Measurements from ENCODE around the gene ZNF341.

Gene ZNF341

GRCh38 chr20:33713865-33714367, 17.9 kb upstream of the ZNF341 start:
- Histone ChIP-seq H3K9me3 (replicated peaks in 1 of 2; ENCODE audit: control insufficient read depth in 2 of 2, insufficient read depth in 1 of 2, low read depth in 1 of 2, low read length in 2 of 2) (no peaks in the 10 kb centered on the region), H3K14ac (ENCODE audit: low read length) (no peak overlapping the region), H2BK15ac (ENCODE audit: low read length) (no peak overlapping the region), H3K4me2 (ENCODE audit: insufficient read depth, low read length, poor library complexity, severe bottlenecking) (no peak overlapping the region), H3K27me3 (ENCODE audit: control insufficient read depth in 3 of 3, insufficient read depth in 3 of 3, low read depth in 1 of 3, low read length in 3 of 3) (peaks cover 0 to 19% (median 0%) of the 10 kb centered on the region in 3 experiments), H3K36me3 (replicated peaks in 1 of 2; ENCODE audit: control insufficient read depth in 2 of 2, insufficient read depth in 2 of 2, low read length in 2 of 2) (no peaks in the 10 kb centered on the region), H3K4ac (ENCODE audit: low read length) (no peak overlapping the region), H2BK5ac (ENCODE audit: low read length) (no peak overlapping the region), H3K23ac (ENCODE audit: low read depth, low read length, poor library complexity) (no peak overlapping the region), H3K27ac (replicated peaks; ENCODE audit: low read length) (no peak overlapping the region), H3K79me1 (ENCODE audit: low read depth, low read length) (no peaks in the 10 kb centered on the region), H4K8ac (ENCODE audit: low read depth, low read length) (no peak overlapping the region), H2AFZ (ENCODE audit: low read length) (no peak overlapping the region), H2AK5ac (ENCODE audit: low read depth, low read length) (no peak overlapping the region), H4K91ac (ENCODE audit: low read depth, low read length, poor library complexity) (no peak overlapping the region), H3K4me1 (ENCODE audit: control insufficient read depth in 2 of 2, insufficient read depth in 1 of 2, low read depth in 1 of 2, low read length in 2 of 2) (no peaks in the 10 kb centered on the region), H3K18ac (ENCODE audit: low read length) (no peak overlapping the region), H2BK120ac (ENCODE audit: low read depth, low read length) (no peak overlapping the region), H3K9ac (ENCODE audit: low read depth, low read length, poor library complexity) (no peak overlapping the region), H3K4me3 (ENCODE audit: low read length in 2 of 2) (no peak overlapping the region), H2BK12ac (ENCODE audit: low read length) (peak overlapping the region; percentile 7)
- whole genome bisulfite sequencing, 2 donors (ENCODE audit: extremely low coverage in 2 of 2, insufficient read length in 2 of 2, insufficient replicate concordance in 1 of 2) = no CpG with 5 or more reads among the region's 10 CpGs
- DNase-seq (ENCODE audit: low spot score) = no peak

GRCh38 chr20:33716498-33716897, 15.3 kb upstream of the ZNF341 start:
- H3K9ac ChIP-seq (ENCODE audit: low read depth, low read length, poor library complexity) = no peak overlapping the region
- H3K4ac ChIP-seq (ENCODE audit: low read length) = no peak overlapping the region
- no peak overlapping the region for H3K23ac ChIP-seq (ENCODE audit: low read depth, low read length, poor library complexity)
- H2BK5ac ChIP-seq (ENCODE audit: low read length) = no peak overlapping the region
- H3K79me1 ChIP-seq (ENCODE audit: low read depth, low read length) = no peaks in the 10 kb centered on the region
- H3K4me3 ChIP-seq (ENCODE audit: low read length in 2 of 2) = no peak overlapping the region
- no peak overlapping the region for H3K14ac ChIP-seq (ENCODE audit: low read length)
- H3K4me2 ChIP-seq (ENCODE audit: insufficient read depth, low read length, poor library complexity, severe bottlenecking) = no peak overlapping the region
- H3K4me1 ChIP-seq (ENCODE audit: control insufficient read depth in 2 of 2, insufficient read depth in 1 of 2, low read depth in 1 of 2, low read length in 2 of 2) = peaks cover 0 to 2% of the 10 kb centered on the region in 2 donors
- H2BK15ac ChIP-seq (ENCODE audit: low read length) = no peak overlapping the region
- no peak overlapping the region for H2AFZ ChIP-seq (ENCODE audit: low read length)
- no peaks in the 10 kb centered on the region for H3K36me3 ChIP-seq (replicated peaks in 1 of 2; ENCODE audit: control insufficient read depth in 2 of 2, insufficient read depth in 2 of 2, low read length in 2 of 2)
- H3K27me3 ChIP-seq (ENCODE audit: control insufficient read depth in 3 of 3, insufficient read depth in 3 of 3, low read depth in 1 of 3, low read length in 3 of 3) = peaks cover 0 to 8% (median 0%) of the 10 kb centered on the region in 3 experiments
- WGBS, 2 donors (ENCODE audit: extremely low coverage in 2 of 2, insufficient read length in 2 of 2, insufficient replicate concordance in 1 of 2) = no CpG with 5 or more reads among the region's 2 CpGs
- H3K9me3 ChIP-seq (replicated peaks in 1 of 2; ENCODE audit: control insufficient read depth in 2 of 2, insufficient read depth in 1 of 2, low read depth in 1 of 2, low read length in 2 of 2) = no peaks in the 10 kb centered on the region
- no peak overlapping the region for H3K18ac ChIP-seq (ENCODE audit: low read length)
- no peak for DNase-seq (ENCODE audit: low spot score)
- no peak overlapping the region for H2AK5ac ChIP-seq (ENCODE audit: low read depth, low read length)
- no peak overlapping the region for H3K27ac ChIP-seq (replicated peaks; ENCODE audit: low read length)
- no peak overlapping the region for H2BK12ac ChIP-seq (ENCODE audit: low read length)
- no peak overlapping the region for H4K8ac ChIP-seq (ENCODE audit: low read depth, low read length)
- H2BK120ac ChIP-seq (ENCODE audit: low read depth, low read length) = no peak overlapping the region
- no peak overlapping the region for H4K91ac ChIP-seq (ENCODE audit: low read depth, low read length, poor library complexity)

GRCh38 chr20:33719277-33719988, 12.4 kb upstream of the ZNF341 start:
- DNase-seq (ENCODE audit: low spot score) = no peak
- no CpG with 5 or more reads among the region's 13 CpGs for WGBS, 2 donors (ENCODE audit: extremely low coverage in 2 of 2, insufficient read length in 2 of 2, insufficient replicate concordance in 1 of 2)
- H3K4me3 ChIP-seq (ENCODE audit: low read length in 2 of 2) = peak overlapping the region in 1 of 2 donors; percentile 90

GRCh38 chr20:33719989-33720709, 11.6 kb upstream of the ZNF341 start, which contains the start of gene PXMP4:
TSS of gene PXMP4 (minus strand) at chr20:33720310. CDS start at chr20:33720207, 103 bp downstream.
- peak within 1 kb of the TSS; percentile 55 for H3K23ac ChIP-seq (ENCODE audit: low read depth, low read length, poor library complexity)
- no peak within 1 kb of the TSS for H3K27ac ChIP-seq (replicated peaks; ENCODE audit: low read length)
- no peak within 1 kb of the TSS for H4K91ac ChIP-seq (ENCODE audit: low read depth, low read length, poor library complexity)
- H2AFZ ChIP-seq (ENCODE audit: low read length) = no peak within 1 kb of the TSS
- H3K36me3 ChIP-seq (replicated peaks in 1 of 2; ENCODE audit: control insufficient read depth in 2 of 2, insufficient read depth in 2 of 2, low read length in 2 of 2) = no peaks in the 10 kb centered on the region
- H3K4me1 ChIP-seq (ENCODE audit: control insufficient read depth in 2 of 2, insufficient read depth in 1 of 2, low read depth in 1 of 2, low read length in 2 of 2) = peaks cover 0 to 2% of the 10 kb centered on the region in 2 donors
- H2BK15ac ChIP-seq (ENCODE audit: low read length) = no peak within 1 kb of the TSS
- no peaks in the 10 kb centered on the region for H3K79me1 ChIP-seq (ENCODE audit: low read depth, low read length)
- no peak within 1 kb of the TSS for H2BK5ac ChIP-seq (ENCODE audit: low read length)
- peak within 1 kb of the TSS; percentile 70 for H3K4me2 ChIP-seq (ENCODE audit: insufficient read depth, low read length, poor library complexity, severe bottlenecking)
- H3K4me3 ChIP-seq (ENCODE audit: low read length in 2 of 2) = peak within 1 kb of the TSS in 1 of 2 donors; percentile 90
- WGBS, 2 donors (ENCODE audit: extremely low coverage in 2 of 2, insufficient read length in 2 of 2, insufficient replicate concordance in 1 of 2) = no CpG with 5 or more reads among the region's 46 CpGs
- peak within 1 kb of the TSS; percentile 75 for H2BK12ac ChIP-seq (ENCODE audit: low read length)
- no peak within 1 kb of the TSS for H2BK120ac ChIP-seq (ENCODE audit: low read depth, low read length)
- H4K8ac ChIP-seq (ENCODE audit: low read depth, low read length) = no peak within 1 kb of the TSS
- H3K4ac ChIP-seq (ENCODE audit: low read length) = no peak within 1 kb of the TSS
- peak within 1 kb of the TSS; percentile 68 for H3K9ac ChIP-seq (ENCODE audit: low read depth, low read length, poor library complexity)
- peak within 1 kb of the TSS; percentile 87 for H3K18ac ChIP-seq (ENCODE audit: low read length)
- DNase-seq (ENCODE audit: low spot score) = peak; percentile 72
- H3K9me3 ChIP-seq (replicated peaks in 1 of 2; ENCODE audit: control insufficient read depth in 2 of 2, insufficient read depth in 1 of 2, low read depth in 1 of 2, low read length in 2 of 2) = peaks cover 0 to 2% of the 10 kb centered on the region in 2 donors
- H3K27me3 ChIP-seq (ENCODE audit: control insufficient read depth in 3 of 3, insufficient read depth in 3 of 3, low read depth in 1 of 3, low read length in 3 of 3) = peaks cover 0 to 3% (median 0%) of the 10 kb centered on the region in 3 experiments
- H3K14ac ChIP-seq (ENCODE audit: low read length) = no peak within 1 kb of the TSS
- H2AK5ac ChIP-seq (ENCODE audit: low read depth, low read length) = peak within 1 kb of the TSS; percentile 77

More at GRCh38 chr20:33719277-33719988, 12.4 kb upstream of the ZNF341 start:
- Histone ChIP-seq H2BK15ac (ENCODE audit: low read length) (no peak overlapping the region), H4K8ac (ENCODE audit: low read depth, low read length) (no peak overlapping the region), H2AFZ (ENCODE audit: low read length) (no peak overlapping the region), H3K18ac (ENCODE audit: low read length) (peak overlapping the region; percentile 87), H2BK120ac (ENCODE audit: low read depth, low read length) (no peak overlapping the region), H3K14ac (ENCODE audit: low read length) (no peak overlapping the region), H3K4me2 (ENCODE audit: insufficient read depth, low read length, poor library complexity, severe bottlenecking) (peak overlapping the region; percentile 70), H3K4ac (ENCODE audit: low read length) (no peak overlapping the region), H3K27ac (replicated peaks; ENCODE audit: low read length) (no peak overlapping the region), H3K9ac (ENCODE audit: low read depth, low read length, poor library complexity) (peak overlapping the region; percentile 68), H3K9me3 (replicated peaks in 1 of 2; ENCODE audit: control insufficient read depth in 2 of 2, insufficient read depth in 1 of 2, low read depth in 1 of 2, low read length in 2 of 2) (peaks cover 0 to 2% of the 10 kb centered on the region in 2 donors), H3K27me3 (ENCODE audit: control insufficient read depth in 3 of 3, insufficient read depth in 3 of 3, low read depth in 1 of 3, low read length in 3 of 3) (peaks cover 0 to 3% (median 0%) of the 10 kb centered on the region in 3 experiments), H3K23ac (ENCODE audit: low read depth, low read length, poor library complexity) (peak overlapping the region; percentile 55), H2BK5ac (ENCODE audit: low read length) (no peak overlapping the region), H2BK12ac (ENCODE audit: low read length) (peak overlapping the region; percentile 75), H3K4me1 (ENCODE audit: control insufficient read depth in 2 of 2, insufficient read depth in 1 of 2, low read depth in 1 of 2, low read length in 2 of 2) (peaks cover 0 to 2% of the 10 kb centered on the region in 2 donors), H3K36me3 (replicated peaks in 1 of 2; ENCODE audit: control insufficient read depth in 2 of 2, insufficient read depth in 2 of 2, low read length in 2 of 2) (no peaks in the 10 kb centered on the region), H3K79me1 (ENCODE audit: low read depth, low read length) (no peaks in the 10 kb centered on the region), H4K91ac (ENCODE audit: low read depth, low read length, poor library complexity) (no peak overlapping the region), H2AK5ac (ENCODE audit: low read depth, low read length) (peak overlapping the region; percentile 77)
